GOT3 (cell line): ENCODE results near the gene COPS2.
"Not testable (repeated sequence)": the region's sequence is repeated elsewhere in the genome, so short reads cannot be mapped to it uniquely, and the experiment has no call there.

Experiments
- DNase-seq: peaks from one replicate; lab custom pipeline; 2025; ENCODE audit warnings: mixed read lengths; lab: John Stamatoyannopoulos, UW

COPS2 gene

DNA sequence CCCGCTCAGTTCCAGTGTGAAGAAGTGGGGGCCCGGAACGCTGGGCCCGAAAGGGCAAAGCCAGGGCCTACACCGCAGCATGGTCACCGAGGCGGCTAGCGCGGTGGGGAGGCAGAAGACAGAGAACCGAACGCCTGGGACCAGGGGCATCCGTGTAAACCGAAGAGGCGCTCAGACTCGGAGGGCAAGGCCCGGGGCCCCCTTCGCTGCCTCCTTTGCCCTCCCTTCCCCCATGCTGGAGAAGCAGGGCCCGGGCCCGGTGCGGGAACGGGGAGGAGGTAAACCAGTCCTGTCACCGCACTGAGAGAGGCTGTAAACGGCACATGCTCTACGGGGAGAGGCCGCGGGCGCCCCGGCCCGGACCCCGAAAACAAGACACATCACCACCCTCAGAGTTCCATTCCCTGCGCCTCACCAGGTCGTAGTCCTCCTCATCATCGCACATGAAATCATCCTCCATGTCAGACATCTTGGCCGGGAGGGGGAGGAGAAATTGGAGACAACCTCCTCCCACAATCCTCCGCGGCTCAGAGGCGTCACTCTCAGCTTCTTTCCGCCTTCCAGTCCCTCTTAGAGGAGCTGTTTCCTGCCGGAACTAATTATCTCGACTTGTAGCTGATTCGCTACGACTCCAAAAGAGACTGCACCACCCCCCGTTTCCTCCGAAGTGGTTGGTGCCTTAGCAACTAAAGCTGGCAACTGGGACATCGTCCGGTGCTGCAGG lies at the start of gene COPS2:
Gene COPS2, minus strand, starts transcription at position 490 of the 724 bp plus-strand sequence. Its CDS starts 21 bp downstream, at position 469.
- DNase-seq, result peak; percentile 88

DNA sequence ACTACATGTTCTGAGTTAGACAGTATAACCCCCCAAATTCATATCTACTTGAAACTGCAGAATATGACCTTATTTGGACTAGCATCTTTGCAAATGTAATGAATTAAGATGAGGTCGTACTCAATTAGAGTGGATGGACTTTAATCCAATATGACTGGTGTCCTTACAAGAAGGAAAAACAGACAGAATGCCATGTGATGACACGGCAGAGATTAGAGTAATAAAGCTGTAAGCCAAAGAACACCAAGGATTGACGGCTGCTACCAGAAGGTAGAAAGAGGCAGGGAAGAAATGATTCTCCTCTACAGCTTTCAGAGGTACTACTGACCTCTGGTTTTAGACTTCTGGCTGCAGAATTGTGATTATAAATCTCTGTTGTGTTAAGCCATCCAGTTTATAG lies 44.9 kb upstream of the COPS2 start:
- DNase-seq, result no peak

DNA sequence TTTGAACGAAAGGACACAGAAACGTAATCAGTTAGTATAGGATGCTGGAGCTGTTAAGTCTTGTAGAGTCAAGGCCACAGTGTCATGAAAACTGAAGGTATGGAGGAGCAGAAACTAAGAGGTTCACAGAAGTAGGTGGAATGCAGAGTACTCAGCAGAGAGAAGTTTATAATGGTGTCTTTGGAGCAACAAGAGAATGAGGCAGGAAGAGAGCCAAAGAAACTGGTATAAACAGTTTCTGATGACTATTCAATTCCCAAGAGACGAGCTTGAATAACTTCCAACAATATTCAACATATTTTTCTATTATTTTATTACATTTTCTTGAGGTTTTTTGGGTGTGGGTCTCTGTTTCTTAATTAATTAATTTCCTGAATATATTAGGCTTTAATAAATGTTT lies 44.3 kb upstream of the COPS2 start:
- DNase-seq, result no peak

DNA sequence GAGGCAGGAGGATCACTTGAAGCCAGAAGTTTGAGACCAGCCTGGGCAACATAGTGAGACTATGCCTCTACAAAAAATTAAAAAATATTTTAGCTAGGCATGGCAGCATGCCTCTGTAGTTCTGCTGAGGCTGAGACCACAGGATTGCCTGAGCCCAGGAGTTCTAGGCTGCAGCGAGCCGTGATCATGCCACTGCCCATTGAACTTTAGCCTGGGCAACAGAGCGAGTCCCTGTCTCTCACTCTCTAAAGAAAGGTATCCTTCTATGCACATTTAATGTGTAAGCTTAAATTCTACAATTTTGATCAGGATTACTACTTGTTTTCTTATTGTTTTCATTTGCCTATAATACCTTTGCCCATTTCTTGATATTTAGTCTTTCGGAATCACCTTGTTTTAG lies 41.5 kb upstream of the COPS2 start:
- DNase-seq, result no peak

DNA sequence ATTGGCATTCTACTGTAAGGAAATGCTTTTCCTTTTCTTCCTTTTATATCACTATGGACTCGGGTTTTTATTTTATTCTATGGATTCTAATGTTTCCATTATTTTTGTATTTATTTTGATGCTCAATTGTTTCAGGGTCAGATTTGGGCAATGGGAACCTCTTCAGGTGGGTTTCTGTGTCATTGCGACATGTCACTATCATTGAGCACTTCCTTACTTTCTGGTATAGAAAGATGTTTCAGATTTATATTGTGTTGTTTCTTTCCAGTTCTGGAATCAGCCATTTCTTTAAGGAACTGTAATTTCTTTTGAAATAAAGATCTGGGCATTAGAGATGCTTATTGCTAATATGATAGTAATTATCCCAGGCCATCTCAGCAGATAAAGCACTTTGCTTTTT lies 36.5 kb upstream of the COPS2 start:
- DNase-seq, result no peak

DNA sequence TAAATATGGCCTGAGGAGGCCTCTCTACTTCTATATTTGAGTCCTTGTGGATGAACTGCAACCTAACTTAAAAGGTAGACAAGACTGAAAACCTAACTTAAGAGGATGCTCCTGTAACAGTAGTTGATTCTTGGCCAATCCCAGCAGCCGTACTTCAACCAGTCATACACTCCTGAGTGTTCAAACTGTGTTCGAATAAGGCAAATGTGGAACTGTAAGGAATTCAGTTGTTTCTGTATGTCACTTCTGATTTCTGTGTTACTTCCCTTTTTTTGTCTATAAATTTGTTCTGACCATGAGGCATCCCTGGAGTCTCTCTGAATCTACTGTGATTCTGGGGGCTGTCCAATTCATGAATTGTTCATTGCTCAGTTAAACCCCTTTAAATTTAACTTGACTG lies 35.2 kb upstream of the COPS2 start:
- no peak for DNase-seq

DNA sequence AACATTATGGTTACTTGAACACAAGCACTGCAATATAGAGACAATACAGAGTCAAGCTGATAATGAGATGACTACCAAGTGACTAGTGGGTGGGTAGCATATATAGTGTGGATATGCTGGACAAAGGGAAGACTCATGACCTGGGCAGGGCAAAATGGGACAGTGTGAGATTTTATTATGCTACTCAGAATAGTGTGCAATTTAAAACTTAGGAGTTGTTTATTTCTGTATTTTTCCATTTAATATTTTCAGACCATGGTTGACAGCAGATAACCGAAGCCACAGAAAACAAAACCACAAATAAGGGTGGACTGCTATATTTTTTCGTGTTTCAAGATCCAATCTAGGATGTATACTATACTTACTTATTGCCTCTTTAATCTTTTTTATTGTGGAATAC lies 34.2 kb upstream of the COPS2 start:
- DNase-seq, result no peak

DNA sequence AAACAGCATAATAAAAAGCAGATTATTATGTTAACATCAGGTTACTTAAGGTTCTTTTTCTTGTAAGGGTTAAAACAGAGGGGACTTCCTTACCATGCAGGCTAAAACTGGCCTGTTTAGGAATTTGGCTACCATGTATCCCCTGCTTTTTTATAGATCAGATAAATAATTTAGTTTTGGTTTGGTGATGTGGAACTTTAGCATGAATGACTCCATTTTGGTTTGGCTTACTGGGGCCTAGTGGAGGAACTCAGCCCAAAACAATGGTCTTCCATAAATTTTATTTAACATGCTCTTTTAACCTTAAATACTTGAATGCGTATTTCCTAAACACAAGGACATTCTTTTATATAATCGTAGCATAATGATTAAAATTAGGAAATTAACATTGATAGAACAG lies 33.5 kb upstream of the COPS2 start:
- no peak for DNase-seq

DNA sequence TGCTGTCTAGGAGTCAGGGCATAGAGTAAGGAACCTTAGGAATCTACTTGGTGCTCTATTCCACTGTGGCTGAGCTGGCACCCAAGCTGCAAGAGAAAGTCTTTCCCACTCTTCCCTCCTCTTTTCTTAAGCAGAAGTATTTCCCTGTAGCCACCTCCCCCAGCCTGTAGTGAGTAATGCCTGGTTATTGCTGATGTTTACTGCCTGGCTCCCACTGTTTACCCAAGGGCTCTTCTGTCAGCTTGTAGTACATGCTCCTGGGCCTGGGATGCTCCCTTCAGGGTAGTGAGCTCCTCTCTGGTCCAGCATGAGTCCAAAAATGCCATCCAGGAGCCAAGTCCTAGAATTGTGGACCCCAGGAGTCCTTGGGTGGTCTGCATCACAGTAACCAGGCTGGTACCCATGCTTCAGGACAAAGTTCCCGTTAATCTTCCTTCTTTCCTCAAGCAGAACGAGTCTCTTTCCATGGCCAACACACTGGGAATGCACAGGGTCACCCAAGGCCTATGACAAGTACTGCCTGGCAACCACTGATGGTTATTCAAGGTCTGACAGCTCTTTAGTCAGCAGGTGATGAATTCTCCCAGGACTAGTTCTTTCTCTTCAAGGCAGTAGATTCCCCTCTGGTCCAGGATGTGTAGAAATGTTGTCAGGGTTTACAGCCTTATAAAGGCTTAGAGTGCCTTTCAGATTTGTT lies 32.3 kb upstream of the COPS2 start:
- DNase-seq, result no peak

DNA sequence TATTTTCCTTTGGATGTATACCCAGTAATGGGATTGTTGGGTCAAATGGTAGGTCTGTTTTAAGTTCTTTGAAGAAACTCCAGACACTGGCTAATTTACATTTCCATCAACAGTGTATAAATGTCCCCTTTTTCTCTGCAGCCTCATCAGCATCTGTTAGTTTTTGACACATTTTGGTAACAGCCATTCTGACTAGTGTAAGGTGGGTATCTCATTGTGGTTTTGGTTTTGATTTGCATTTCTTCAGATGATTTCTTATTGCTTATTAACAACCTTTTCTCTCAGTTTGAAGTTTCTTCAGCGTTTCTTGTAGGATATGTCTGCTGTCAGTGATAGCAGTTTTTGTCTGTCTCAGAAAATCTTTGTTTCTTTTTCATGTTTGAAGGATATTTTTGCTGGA lies 30.1 kb upstream of the COPS2 start:
- no peak for DNase-seq

DNA sequence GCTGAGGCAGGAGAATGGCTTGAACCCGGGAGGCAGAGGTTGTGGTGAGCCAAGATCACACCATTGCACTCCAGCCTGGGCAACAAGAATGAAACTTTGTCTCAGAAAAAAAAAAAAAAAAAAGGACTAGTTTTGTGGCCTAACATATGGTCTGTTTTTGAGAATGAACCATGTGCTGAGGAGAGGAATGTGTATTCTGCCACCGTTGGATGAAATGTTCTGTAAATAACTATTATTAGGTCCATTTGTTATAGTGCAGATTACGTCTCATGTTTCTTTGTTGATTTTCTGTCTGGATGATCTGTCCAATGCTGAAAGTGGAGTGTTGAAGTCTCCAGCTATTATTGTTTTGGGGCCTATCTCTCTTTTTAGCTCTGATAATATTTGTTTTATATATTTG lies 28.3 kb upstream of the COPS2 start:
- DNase-seq, result not testable (repeated sequence)

DNA sequence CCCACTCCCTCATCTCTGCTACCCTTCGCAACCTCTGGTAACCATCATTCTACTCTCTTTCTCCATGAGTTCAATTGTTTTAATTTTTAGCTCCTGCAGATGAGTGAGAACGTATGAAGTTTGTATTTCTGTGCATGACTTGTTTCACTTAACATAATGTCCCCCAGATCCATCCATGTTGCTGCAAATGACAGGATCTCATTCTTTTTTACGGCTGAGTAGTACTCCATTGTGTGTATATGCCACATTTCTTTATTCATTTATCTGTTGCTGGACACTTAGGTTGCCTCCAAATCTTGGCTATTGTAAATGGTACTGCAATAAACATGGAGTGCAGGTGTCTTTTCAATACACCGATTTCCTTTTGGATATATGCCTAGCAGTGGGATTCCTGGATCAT lies 26.7 kb upstream of the COPS2 start:
- no peak for DNase-seq

DNA sequence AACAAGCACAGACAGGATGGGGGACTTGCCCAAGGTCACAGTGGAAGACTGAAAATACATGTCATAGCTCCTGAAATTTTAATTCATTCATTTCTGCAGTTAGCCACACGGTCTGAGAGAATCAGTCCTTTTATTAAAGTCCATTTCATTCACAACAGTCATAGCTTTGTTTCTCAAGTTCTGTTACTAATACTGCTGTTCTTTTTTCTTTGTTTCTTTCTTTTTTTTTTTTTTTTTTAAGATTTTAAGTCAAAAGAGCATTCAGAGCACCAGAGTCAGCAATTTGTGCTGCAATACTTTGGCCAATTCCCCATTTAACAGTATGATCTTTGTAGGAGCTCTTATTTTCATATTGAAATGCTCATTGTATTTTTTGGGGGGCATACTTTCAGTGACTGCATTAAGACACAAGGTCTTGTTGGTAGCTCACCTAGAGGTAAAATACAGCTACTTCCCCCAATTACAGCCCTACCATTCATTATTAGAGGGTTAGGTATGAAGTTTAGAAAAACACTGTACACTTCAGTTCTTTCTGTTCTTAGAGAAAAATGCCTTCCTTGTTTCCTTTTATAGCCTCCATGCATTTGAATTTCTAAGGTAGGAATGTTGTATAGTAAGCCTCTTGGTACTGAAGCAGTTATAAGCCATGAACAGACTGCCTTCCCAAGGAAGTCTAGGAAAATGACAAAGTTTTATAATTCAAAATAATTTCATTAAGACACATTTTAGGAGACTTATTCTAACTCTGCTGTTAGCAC lies 24.2 kb upstream of the COPS2 start:
- no peak for DNase-seq

DNA sequence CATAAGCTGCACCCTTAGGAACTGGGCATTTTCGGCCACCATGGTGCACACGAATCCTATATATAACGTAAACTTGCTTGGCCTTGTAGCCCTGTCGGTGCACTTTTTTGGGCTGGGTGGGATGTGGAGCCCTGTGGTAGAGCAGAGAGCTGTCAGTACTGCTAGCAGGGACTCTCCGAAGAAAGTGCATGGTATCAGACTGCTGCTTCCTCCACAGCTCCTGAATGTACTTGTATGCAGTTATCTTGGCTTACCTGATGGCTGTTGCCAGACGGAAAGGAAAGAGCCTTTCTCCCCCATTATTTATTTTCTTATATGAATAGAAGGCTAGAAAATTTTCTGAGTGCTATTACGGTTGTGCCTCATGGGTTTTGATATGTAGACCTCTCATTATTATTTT lies 23.1 kb upstream of the COPS2 start:
- DNase-seq, result no peak

DNA sequence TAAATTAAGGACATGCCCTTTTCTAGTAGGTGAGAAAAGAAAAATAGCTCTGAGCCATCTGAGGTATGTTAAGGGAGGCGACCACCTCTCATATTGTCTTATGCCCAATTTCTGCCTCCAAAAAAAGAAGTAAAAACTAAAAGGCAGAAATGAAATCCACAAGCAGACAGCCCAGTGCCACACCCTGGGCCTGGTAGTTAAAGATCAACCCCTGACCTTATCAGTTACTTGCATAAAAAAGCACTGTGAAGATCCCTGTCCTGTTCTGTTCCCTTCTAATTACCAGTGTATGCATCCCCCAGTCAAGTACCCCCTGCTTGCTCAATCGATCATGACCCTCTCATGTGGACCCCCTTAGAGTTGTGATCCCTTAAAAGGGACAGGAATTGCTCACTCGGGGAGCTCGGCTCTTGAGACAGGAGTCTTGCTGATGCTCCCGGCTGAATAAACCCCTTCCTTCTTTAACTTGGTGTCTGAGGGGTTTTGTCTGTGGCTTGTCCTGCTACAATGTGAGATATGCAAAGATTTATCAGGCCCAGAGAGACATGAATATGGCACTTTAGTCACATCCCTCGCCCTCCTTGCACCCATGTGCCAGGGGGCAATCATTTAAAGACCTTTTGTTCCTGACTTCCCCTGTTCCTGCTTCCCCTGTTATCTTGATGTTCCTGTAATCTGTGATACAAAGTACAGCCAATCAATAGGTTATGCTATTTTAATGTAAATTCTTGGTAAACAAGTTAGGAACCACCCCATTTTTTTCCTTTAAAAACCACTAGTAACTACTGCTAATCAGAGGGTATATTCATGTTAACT lies 20.4 kb upstream of the COPS2 start:
- not testable (repeated sequence) for DNase-seq

DNA sequence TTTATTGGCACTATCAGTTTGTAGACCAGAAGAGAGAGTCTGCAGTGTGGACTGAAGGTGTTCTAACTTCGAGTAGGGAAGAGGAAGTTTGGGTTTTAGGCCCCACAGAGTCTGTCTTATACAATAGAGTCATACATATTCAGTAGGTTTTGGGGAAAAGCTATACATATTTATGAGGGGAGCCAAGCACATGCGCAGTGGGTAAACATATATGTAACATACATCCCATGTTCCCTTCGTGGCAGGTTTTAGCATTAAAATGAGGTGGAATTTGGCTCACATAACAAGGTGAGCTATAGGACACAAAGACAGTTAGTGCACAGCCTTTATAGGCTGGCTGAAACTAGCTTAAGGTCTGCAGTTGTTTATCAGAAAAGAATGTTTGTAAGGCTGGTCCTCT lies 19.5 kb upstream of the COPS2 start:
- DNase-seq, result no peak

DNA sequence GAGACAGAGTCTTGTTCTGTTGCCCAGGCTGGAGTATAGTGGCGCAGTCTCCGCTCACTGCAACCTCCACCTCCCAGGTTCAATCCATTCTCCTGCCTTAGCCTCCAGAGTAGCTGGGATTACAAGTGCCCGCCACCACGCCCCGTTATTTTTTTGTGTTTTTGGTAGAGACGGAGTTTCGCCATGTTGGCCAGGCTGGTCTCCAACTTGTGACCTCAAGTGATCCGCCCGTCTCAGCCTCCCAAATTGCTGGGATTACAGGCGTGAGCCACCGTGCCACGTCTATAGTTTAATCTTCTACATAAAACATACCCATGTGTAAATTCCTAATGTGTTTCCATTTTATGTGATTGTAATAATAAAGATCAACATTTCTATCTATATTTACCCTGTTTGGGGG lies 16.4 kb upstream of the COPS2 start:
- DNase-seq, result no peak

DNA sequence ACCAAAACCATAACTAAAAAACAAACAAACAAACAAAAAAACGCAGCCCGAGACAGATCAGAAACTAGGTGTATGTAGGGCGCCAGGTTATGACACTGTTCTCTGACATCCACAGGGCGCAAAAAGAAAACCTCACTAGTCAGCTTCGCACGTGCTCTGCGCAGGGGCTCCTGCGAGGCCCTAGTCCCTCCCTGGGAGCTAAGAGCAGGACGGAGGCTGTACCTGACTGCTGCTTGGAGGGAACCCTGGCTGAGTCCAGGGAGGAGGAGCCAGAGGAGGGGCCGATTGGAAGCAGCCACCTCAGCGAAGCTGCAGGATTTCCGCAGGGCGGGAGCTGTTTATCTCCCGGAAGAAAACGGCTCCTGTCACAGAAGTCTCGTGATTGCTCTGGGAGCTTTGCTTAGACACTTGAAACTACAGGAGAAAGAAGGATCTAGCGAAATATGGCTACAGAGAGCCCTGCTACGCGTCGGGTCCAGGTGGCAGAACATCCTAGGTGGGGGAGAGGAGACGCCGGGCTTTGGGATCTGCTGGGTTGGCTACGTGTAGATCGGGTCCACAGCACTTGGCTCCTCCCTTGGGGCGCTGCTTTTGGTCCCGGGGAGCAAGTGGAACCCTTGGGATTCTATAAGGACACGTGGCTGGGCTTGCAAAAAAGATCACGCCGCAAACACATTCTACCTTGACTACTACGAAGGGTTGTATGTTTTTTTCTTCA lies 14.6 kb upstream of the COPS2 start, which contains the start of gene GALK2:
Gene GALK2, plus strand, starts transcription at position 368 of the 718 bp plus-strand sequence. Its CDS starts 76 bp downstream, at position 444.
- DNase-seq, result peak; percentile 20

DNA sequence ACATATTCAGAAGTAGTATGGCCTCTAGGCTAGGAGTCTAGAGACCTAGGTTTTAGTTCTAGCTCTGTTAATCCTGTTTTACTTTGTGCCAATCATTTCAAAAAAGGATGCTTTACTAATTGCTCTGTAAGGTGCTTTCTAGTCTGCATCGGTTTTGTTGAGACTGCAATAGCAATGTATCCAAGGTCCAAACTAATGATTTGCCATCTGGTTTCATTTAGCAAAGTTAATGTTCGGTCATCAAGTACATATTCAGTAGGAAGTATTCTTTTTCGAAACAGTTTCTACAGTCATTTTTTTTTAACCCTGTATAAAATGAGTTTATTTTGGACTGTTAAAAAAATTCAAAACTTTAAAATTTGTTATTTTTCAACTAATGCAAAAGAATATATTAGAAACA lies 12.6 kb upstream of the COPS2 start:
- DNase-seq, result no peak

DNA sequence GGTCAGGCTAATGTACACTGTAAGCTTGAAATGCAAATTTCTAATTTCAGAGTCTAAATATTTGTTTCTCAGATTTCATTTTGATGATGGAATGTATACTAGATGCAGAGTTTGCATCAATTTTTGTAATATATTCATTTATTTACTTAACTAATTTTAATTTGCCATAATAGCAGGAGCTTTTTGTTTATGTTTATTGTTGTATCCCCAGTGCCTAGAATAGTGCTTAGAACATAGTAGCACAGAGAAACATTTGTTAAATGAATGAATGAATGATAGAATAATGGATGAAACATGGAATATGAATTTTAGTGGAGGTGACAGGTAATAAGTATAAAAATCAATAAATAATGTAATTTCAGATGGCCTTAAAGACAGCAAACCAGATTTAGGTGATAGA lies 9.5 kb upstream of the COPS2 start:
- no peak for DNase-seq

DNA sequence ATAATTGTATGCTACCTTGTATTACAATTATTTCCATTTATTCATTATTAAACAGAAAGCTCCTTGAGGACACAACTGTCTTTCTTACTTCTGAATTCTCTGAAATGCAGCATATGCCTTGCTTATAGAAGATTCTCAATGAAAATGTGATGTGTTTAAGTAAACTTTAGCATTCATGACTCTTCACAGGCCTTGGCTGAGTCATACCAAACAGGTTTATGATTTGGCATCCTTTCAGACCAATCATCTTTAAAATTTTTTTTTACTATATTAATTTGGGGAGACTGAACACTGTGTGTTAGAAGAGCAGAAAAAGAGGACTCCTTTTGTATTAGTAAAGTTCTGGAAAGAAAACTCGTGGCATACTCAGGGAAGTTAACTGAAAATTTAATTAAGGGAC lies 8.3 kb upstream of the COPS2 start:
- DNase-seq, result no peak
